GM18502 (cell line): Measurements from ENCODE around the gene TCEAL8.

Experiments
- ATAC-seq: cut with Tn5 transposase; IDR thresholded peaks from one replicate; pipeline ENCODE4 v1.9.1; 2021; ENCODE audit warnings: mild to moderate bottlenecking; ENCODE audit not compliant: unreplicated experiment, poor library complexity

TCEAL8 gene

GRCh38 chrX:103215425-103215991 is 39.4 kb downstream of the TCEAL8 start:
- ATAC-seq: peak; percentile 36

GRCh38 chrX:103214870-103215424 is 40.0 kb downstream of the TCEAL8 start, which contains the start of gene BEX4:
TSS of gene BEX4 (plus strand) at chrX:103215108. CDS start at chrX:103216154, 1,046 bp downstream.
- peak; percentile 98 for ATAC-seq

DNA sequence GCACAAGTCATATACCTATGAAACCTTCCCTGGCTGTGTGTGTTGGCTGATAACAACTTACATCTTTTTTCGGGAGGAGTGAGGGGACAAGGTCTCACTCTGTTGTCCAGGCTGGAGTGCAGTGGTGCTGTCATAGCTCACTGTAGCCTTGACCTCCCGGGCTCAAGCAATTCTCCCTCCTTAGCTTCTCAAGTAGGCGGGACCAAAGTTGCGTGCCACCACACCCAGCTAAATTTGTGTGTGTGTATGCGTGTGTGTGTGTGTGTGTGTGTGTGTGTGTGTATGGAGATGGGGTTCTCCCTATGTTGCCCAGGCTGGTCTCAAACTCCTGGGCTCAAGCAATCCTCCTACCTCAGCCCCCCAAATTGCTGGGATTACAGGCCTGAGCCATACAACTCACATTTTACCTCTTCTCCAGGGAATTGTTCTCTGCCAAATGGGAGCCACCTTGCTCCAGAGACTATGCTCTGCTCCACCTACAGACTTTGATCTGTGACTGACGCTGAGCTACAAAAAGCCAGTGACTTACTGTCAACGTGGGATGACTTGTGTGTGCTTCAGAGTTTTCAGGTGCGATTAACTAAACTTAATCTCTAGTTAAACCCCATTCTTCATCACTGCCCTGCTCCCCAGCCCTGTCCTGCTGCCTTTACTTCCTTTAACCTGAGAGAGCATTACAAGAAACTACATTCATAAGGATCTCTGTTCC is 42.1 kb downstream of the TCEAL8 start:
- no peak for ATAC-seq

- no peak for ATAC-seq
Measured at GRCh38 chrX:103211012-103211715, 43.8 kb downstream of the TCEAL8 start.

GRCh38 chrX:103210056-103210455 is 44.9 kb downstream of the TCEAL8 start:
- no peak for ATAC-seq
